Measurements from ENCODE around the gene RMND1. TPM values are rescaled to one million over a fixed set of nuclear protein-coding genes. Genes with fewer than 3 reads are reported as not detected.
"Not testable (repeated sequence)": the region's sequence is repeated elsewhere in the genome, so short reads cannot be mapped to it uniquely, and the experiment has no call there.

RMND1 gene
- 28.5 TPM for total RNA-seq

- peak; percentile 100 for DNase-seq
These were observed at the start of gene RMND1 for GRCh38 chr6:151451950-151452749. Gene RMND1 (minus strand): TSS chr6:151452126. CDS start chr6:151445811, 6,315 bp downstream.

GRCh38 chr6:151499551-151499950, 47.6 kb upstream of the RMND1 start:
- peak; percentile 35 for DNase-seq

- DNase-seq, result no peak
These were observed 46.4 kb upstream of the RMND1 start for GRCh38 chr6:151498327-151498726.

DNA sequence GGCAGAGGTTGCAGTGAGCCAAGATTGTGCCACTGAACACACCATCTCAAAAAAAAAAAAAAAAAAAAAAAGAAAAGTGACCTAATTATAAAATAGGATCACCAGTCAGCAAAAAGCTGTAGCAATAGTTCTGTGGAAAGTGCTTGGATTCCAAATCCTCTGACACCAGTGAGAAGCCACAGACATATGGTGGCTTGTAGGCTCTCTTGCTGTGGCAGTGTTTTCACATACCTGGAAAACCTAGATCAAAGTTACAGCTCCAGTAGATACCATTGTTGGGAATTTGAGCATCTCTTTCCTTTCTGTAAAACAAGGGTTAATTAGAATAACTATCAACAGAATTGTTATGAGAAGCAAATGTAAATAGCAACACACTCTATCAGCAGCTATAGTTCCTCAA, 46.0 kb upstream of the RMND1 start:
- DNase-seq, result no peak

DNA sequence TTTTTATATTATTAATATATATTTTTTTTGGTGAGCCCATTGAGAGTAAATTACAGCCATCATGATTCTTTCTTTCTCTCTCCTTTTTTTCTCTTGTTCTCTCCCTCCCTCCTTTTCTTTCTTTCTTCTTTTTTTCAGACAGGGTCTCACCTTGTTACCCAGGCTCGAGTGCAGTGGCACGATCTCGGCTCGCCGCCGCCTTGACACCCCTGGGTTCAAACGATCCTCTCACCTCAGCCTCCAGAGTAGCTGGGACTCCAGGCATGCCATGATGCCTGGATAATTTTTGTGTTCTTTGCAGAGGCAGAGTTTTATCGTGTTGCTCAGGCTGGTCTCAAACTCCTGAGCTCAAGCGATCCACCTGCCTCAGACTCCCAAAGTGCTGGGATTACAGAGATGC, 43.5 kb upstream of the RMND1 start:
- DNase-seq, result no peak

- DNase-seq, result no peak
These were observed 43.0 kb upstream of the RMND1 start for GRCh38 chr6:151494936-151495320.

DNA sequence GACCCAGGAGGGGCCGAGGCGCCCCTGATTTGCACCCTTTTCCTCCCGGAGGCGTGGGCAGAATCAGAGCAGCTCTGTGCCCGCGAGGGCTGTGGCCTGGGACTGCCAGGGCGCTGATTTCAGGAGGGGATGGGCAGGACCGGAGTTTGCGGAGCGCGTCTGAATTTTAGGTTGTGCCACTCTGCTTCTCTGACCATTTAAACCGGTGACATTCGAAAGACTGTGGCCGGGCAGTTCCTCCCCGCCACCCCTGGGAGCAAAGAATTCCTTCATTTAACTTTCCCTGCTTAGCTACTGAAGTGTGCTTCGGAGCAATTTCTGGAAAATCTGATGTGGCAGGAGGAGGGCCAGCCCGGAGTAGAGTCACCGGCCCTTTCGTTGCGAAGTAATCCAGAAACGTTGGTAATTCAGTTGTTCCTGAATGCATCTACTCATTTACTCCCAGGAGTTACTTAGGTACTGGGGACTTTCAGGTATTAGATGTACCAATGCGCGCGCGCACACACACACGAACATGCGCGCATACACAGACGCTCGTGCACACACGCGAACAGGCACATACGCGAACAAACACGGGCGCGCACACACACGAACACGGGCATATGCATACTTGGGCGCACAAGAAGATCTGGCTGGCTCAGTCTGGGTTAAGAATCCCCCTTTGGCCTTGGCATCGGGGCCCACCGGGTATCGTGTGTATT, 42.5 kb upstream of the RMND1 start:
- peak; percentile 62 for DNase-seq

DNA sequence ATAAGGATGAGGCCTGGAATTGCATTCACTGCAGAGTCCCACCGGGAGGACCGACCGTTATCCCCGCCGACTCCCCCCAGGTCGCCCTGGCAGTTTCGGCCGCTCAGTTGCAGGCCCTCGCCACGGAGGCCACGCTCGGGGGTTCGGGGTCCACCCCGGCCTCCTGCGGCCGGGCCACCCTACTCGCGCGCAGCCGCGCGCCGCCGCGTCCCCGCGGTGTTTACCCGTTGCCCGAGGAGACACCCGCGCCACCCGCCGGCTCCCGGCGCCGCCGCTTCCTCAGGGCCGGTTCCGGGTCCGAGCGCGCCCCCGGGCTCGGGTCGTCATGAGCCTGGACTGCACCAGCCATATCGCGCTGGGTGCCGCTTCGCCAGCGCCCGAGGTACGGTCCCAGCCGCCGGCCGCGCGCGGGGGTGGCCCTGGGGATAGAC, 41.9 kb upstream of the RMND1 start, which contains the start of gene CCDC170:
TSS of gene CCDC170 (plus strand) at position 214 of the 431 bp plus-strand sequence. CDS start at position 326, 112 bp downstream.
- no peak for DNase-seq

DNA sequence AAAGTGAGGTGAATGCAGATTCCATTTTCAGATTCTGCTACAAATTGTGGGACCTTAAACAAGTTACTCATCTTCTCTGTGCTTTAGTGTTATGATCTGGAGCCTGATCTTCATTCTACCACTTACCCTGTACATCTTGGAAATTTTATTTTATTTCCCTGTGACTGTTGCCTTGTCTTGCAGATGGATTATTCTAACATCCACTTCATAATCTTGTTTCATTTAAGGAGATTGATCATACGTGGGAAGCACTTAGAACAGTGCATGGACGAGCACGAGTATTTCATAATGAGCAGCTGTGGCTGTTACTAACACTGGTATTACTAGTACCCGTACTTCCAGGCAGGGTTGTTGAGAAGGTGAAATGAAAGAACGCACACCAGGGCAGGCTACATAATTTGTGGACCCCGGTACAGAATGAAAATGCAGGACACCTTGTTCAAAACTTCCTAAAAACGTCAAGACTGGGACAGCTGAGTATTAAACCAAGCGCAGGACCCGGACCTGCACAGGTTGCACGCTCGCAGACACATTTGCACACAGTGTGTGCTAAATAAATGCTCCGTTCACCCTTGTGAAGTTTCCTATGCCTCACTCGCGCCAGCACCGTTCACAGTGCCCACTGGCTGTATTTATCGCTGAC, 41.4 kb upstream of the RMND1 start:
- DNase-seq, result no peak

- no peak for DNase-seq
These were observed 39.1 kb upstream of the RMND1 start for GRCh38 chr6:151490996-151491395.

- no peak for DNase-seq
These were observed 36.3 kb upstream of the RMND1 start for GRCh38 chr6:151488226-151488625.

DNA sequence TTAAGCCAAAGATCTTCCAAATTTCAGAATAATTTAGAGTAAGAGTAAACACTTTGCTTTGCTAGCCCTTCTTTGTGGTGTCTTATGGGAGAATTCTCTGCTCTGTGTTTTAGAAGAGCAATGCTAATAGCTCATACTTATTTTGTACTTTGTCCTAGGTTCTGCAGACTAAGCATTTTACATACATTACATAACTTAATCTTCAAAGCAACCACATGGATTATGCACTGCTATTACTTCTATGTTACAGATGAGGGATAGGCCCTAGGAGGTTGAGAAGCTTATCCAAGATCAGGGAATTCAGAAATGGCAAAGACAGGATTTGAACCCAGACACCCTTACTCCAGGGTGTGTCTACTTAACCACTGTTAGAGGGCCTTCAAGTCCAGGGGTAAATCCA, 32.1 kb upstream of the RMND1 start:
- no peak for DNase-seq

DNA sequence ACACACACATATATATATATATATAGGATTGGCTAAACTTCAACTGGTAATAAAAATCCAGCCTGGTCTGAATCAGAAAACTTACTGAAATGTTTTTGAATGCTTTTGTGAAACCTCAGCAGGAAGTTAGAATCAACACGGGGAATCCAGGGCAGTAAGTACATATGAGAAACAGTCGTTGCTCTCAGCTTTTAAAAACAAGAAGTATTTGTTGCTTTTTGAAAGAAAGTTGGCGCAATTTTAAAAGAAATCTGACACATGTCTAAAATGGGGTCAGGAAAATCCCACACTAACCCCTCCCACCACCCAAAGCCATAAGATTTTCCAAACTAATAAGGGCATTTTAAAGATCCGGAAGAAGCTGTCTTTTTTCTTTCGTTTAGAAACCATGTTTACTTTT, 30.4 kb upstream of the RMND1 start:
- peak; percentile 55 for DNase-seq

DNA sequence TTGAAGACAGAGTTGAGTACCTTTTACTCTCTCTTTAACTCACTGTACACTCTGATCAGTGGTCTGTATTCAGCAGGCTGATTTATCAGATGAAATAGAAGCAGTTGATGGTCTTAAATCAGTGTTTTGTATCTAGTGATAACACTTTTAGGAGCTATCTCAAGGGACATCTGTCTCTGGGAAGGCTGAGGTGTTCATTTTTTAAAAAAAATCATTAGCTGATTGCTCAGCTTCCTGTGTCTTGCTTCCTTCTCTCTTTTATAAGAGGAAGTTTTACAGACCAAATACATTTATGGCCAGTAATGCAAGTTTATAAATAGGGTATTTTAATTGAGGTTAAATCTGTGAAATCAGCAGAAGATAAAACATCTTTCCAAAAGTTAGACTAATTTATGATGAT, 29.9 kb upstream of the RMND1 start:
- no peak for DNase-seq

DNA sequence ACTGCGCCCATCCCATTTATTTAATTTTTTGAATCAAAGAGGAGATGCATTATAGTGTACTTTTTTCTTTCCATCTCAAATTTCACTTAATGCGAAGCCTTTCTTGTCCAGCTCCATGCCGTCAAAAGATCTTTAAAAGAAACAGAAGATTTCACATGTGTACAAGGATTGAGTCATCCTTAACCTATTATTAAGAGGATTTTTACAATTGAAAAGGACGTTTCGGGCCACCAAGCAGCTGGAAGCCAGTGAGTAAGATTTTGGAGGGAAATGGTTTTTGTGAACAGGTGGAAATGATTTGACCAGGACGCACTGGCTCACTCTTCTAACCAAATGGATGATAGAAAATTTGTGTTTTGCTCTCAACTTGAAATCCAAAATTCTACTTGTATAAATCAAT, 26.7 kb upstream of the RMND1 start:
- no peak for DNase-seq

DNA sequence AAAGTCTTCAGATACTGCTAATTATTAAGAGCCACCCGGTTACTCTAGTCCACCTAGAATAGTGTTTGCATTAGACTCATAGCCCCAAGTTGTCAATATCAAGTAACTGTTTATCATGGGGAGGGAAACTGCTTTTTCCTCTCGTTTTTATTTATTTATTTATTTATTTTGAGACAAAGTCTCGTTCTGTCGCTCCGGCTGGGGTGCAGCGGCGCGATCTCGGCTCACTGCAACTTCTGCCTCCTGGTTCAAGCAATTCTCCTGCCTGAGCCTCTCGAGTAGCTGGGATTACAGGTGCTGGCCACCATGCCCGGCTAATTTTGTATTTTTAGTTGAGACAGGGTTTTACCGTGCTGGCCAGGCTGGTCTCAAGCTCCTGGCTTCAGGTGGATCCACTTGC, 25.8 kb upstream of the RMND1 start:
- no peak for DNase-seq

- DNase-seq, result peak; percentile 26
These were observed 24.0 kb upstream of the RMND1 start for GRCh38 chr6:151475653-151476523.

DNA sequence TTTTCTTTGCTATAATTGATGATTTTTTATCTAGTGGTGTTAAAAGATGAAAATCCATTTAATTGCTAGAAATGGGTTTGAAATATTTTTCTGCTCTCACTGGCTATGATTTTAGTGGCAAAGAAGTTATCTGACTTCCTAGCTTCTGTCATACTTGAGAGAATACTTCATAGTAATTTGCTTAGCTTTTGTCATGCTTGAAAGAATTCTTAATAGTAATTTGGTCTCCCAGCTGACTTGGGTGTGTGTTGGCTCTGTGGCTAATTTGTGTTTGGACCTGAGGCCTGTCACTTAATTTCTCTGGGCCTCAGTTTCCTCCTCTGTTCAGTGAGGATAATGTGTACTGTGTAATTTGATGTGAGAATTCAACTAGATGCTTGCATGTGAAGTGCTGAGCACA, 12.8 kb upstream of the RMND1 start:
- DNase-seq, result no peak

DNA sequence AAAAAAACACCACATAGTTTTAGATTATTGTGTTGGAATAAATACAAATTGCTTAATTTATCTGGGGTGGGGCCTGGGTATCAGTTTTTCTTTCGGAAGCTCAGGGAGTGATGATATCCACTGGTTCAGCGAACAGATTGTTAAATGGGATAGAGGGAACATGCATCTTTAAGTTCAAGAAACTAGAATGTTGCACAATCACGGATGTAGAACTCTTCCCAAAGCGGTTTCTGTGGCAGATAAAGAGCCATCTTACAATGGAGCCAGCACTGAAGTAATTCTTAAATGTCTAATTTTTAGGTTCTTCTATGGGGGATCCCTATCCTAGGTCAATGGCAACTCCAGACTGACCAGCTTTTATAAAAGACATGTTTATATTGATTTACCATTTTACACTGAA, 9.7 kb upstream of the RMND1 start:
- DNase-seq, result no peak

DNA sequence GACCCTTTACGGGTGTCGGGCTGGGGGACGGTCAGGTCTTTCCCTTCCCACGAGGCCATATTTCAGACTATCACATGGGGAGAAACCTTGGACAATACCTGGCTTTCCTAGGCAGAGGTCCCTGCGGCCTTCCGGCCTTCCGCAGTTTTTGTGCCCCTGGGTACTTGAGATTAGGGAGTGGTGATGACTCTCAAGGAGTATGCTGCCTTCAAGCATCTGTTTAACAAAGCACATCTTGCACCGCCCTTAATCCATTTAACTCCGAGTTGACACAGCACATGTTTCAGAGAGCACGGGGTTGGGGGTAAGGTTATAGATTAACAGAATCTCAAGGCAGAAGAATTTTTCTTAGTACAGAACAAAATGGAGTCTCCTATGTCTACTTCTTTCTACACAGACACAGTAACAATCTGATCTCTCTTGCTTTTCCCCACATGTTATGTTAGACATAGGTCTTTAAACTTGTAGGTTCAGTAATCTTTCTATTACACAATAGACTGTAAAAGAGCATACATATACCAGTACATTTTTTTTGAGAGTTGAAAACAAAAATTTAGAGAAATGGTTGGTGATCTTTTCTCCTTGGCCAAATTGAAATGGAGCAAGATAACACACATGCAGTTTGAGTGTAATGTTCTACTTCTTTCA, 3.9 kb upstream of the RMND1 start:
- DNase-seq, result not testable (repeated sequence)

DNA sequence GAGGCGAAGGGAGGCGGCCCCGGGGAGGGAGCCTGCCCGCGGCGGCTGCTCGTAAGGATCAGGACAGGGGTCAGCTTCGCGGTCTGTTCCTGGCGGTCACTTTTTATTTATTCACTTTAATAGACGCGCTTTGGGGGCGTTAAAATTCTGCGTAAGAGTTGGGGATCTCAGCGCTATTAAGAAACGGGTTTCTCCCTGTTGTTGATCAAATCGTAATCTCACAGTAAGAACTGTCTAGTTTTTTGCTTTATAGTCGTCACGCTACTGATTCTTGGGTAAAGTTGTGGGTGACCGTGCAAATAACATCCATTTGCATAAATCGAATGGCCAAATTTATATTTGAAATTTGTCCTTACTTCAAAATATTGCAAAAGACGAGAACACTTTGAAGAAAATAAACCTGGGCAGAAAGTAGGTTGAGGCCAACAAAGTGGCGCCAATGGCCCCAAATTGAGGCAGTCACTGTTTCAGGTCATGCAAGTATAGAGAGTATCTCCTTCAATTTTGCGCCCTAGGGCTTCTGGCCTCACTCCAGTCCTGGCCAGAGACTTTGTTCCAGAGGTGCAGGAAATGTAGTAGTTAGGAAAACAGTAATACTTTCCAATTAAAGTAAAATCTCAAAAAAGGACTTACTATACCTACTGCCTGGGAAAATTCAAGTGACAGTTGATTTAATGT, 963 bp upstream of the RMND1 start:
- no peak for DNase-seq

Data from skin of body (tissue), 2 donors.